K562 (cell line): Measurements from ENCODE around the gene AGO3. TPM values are rescaled to one million over a fixed set of nuclear protein-coding genes. Genes with fewer than 3 reads are reported as not detected.

Experiments used
- ATAC-seq: fragments of 200-7000 bp; cut with Tn5 transposase; 3 replicates; pipeline ENCODE4 v1.9.1; 2020; ENCODE audit warnings: moderate library complexity
- BruUV-seq: library from RNA; stranded (reverse); fragments of 400-500 nt; replicated peaks from 2 replicates; lab custom pipeline; 2021; lab: Mats Ljungman, UMichigan
- CTCF ChIA-PET: fragments of 300-600 bp; formaldehyde crosslinking; extraction: SDS; loops from one replicate; lab custom pipeline; 2021; ENCODE audit warnings: low intra/inter-chr PET ratio; lab: Yijun Ruan, JAX
- POLR2A ChIA-PET: fragments of 300-600, 350-650 bp; sonication (Branson Sonifier 250); formaldehyde crosslinking; extraction: SDS; loops from one replicate; lab custom pipeline; 2021; ENCODE audit warnings: antibody characterized with exemption, inconsistent platforms; lab: Yijun Ruan, JAX
- DNase-seq, 4 experiments: peaks; one replicate each; pipeline versions ENCODE4 v3.0.0 to v3.0.0-alpha.2; 2011 to 2018; ENCODE audit warnings: low spot score in 3 of 4, mixed read lengths in 3 of 4; ENCODE audit errors: extremely low read depth in 1 of 4
- FAIRE-seq: peaks from 2 replicates; lab custom pipeline; 2011; peaks lifted over from hg19 to GRCh38; lab: Jason Lieb, UNC
- H2AFZ ChIP-seq: 2 replicates; pipeline ENCODE4 v1.6.0; 2011; ENCODE audit warnings: low read depth, low read length, control low read depth, inconsistent platforms
- H3K27ac ChIP-seq: fragments of 200-600 bp; 3 replicates; pipeline ENCODE4 v1.8.0; 2011; ENCODE audit warnings: low read depth, mild to moderate bottlenecking, control low read depth, inconsistent platforms, low read length, moderate library complexity, mixed read lengths; ENCODE audit errors: extremely low read depth
- H3K27me3 ChIP-seq, 2 experiments: fragments of 300-600 bp in 1 of 2; 2 replicates in 1 of 2; 3 replicates in 1 of 2; pipeline versions ENCODE4 v1.6.0 to v1.8.0; 2011; ENCODE audit warnings: inconsistent platforms in 2 of 2, low read length in 2 of 2, mild to moderate bottlenecking in 1 of 2, mixed read lengths in 1 of 2, moderate library complexity in 1 of 2; ENCODE audit not compliant: control insufficient read depth in 2 of 2, insufficient read depth in 2 of 2
- H3K36me3 ChIP-seq: fragments of 300-600 bp; 3 replicates; pipeline ENCODE4 v1.8.0; 2011; ENCODE audit warnings: mild to moderate bottlenecking, low read length, inconsistent platforms; ENCODE audit not compliant: control insufficient read depth, insufficient read depth
- H3K4me1 ChIP-seq, 2 experiments: fragments of 200-600 bp in 1 of 2; replicated peaks in 1 of 2; 2 replicates in 1 of 2; 3 replicates in 1 of 2; pipeline versions ENCODE4 v1.5.1 to v1.8.0; 2011; ENCODE audit warnings: inconsistent platforms in 2 of 2, low read length in 2 of 2, mild to moderate bottlenecking in 1 of 2, mixed read lengths in 1 of 2, moderate library complexity in 1 of 2; ENCODE audit not compliant: control insufficient read depth in 2 of 2, insufficient read depth in 2 of 2
- H3K4me2 ChIP-seq: 2 replicates; pipeline ENCODE4 v1.6.1; 2011; ENCODE audit warnings: low read length, control low read depth, inconsistent platforms, mixed read lengths; ENCODE audit not compliant: insufficient read depth
- H3K4me3 ChIP-seq: fragments of 200-600 bp; sonication (generic), shearing (Covaris generic); 2 replicates; pipeline ENCODE4 v1.5.1; 2016; ENCODE audit warnings: control low read depth, inconsistent platforms
- H3K79me2 ChIP-seq: fragments of 200-600 bp; 3 replicates; pipeline ENCODE4 v1.8.0; 2011; ENCODE audit warnings: low read length, inconsistent platforms; ENCODE audit not compliant: control insufficient read depth, insufficient read depth
- H3K9ac ChIP-seq, 2 experiments: 2 replicates each; pipeline versions ENCODE4 v1.6.0 to v1.6.1; 2011; ENCODE audit warnings: low read depth in 2 of 2, low read length in 2 of 2, control low read depth in 1 of 2, inconsistent platforms in 1 of 2, mild to moderate bottlenecking in 1 of 2, mixed read lengths in 1 of 2; ENCODE audit not compliant: insufficient read depth in 1 of 2
- H3K9me1 ChIP-seq: one replicate; pipeline ENCODE4 v1.6.0; 2011; ENCODE audit warnings: inconsistent platforms, mild to moderate bottlenecking, low read length, moderate library complexity; ENCODE audit not compliant: control insufficient read depth, insufficient read depth
- H3K9me3 ChIP-seq: replicated peaks from 2 replicates; pipeline ENCODE4 v1.5.1; 2011; ENCODE audit warnings: low read depth, low read length, inconsistent platforms; ENCODE audit not compliant: control insufficient read depth, insufficient read depth
- H4K20me1 ChIP-seq: replicated peaks from 2 replicates; pipeline ENCODE4 v1.6.1; 2011; ENCODE audit warnings: low read length, inconsistent platforms, mixed read lengths; ENCODE audit not compliant: control insufficient read depth, insufficient read depth
- BMI1 ChIP-seq: fragments of 150-350 bp; IDR thresholded peaks from 2 replicates; pipeline ENCODE4 v1.6.1; 2014; ENCODE audit warnings: low read length
- CTBP1 ChIP-seq: fragments of 450-650 bp; IDR thresholded peaks from 2 replicates; pipeline ENCODE4 v1.6.1; 2016; ENCODE audit warnings: borderline replicate concordance
- DACH1 ChIP-seq: fragments of 450-650 bp; IDR thresholded peaks from 2 replicates; pipeline ENCODE4 v1.6.1; 2018; ENCODE audit not compliant: partially characterized antibody
- ILK ChIP-seq: fragments of 450-650 bp; IDR thresholded peaks from 2 replicates; pipeline ENCODE4 v1.6.1; 2016; ENCODE audit warnings: missing genetic modification characterization, low read depth, mild to moderate bottlenecking, missing compliant biosample characterization, moderate library complexity, borderline replicate concordance
- JUN ChIP-seq, 2 experiments: sonication (generic) in 1 of 2; formaldehyde crosslinking in 1 of 2; IDR thresholded peaks; 2 replicates each; pipeline versions ENCODE4 v1.6.1 to v1.8.0; 2012 to 2022; ENCODE audit warnings: borderline replicate concordance in 2 of 2, mild to moderate bottlenecking in 2 of 2, improper control_type of control experiment in 1 of 2, low read depth in 1 of 2, low read length in 1 of 2, missing genetic modification reagents in 1 of 2
- NFIX ChIP-seq: fragments of 250-450 bp; sonication (Bioruptor Pico); IDR thresholded peaks from 2 replicates; pipeline ENCODE4 v1.4.0; 2020; ENCODE audit warnings: low read depth, mild to moderate bottlenecking, moderate library complexity
- POLR2AphosphoS5 ChIP-seq: IDR thresholded peaks from 2 replicates; pipeline ENCODE4 v1.6.1; 2011; ENCODE audit warnings: mild to moderate bottlenecking, low read depth, low read length, moderate library complexity; ENCODE audit not compliant: control insufficient read depth, insufficient read depth
- SMARCC2 ChIP-seq: fragments of 450-650 bp; IDR thresholded peaks from 2 replicates; pipeline ENCODE4 v1.6.1; 2017; ENCODE audit warnings: antibody characterized with exemption, moderate library complexity, mild to moderate bottlenecking, low read depth
- SRF ChIP-seq, 2 experiments: fragments of 250-450, 450-650 bp in 1 of 2; sonication (Bioruptor Pico) in 1 of 2; sonication (generic) in 1 of 2; formaldehyde crosslinking; IDR thresholded peaks; 2 replicates each; pipeline versions ENCODE4 v1.5.0 to v1.5.1; 2020 to 2022; ENCODE audit warnings: mild to moderate bottlenecking in 1 of 2, missing genetic modification reagents in 1 of 2
- STAG1 ChIP-seq: sonication (generic); formaldehyde crosslinking; IDR thresholded peaks from 2 replicates; pipeline ENCODE4 v1.5.0; 2020; ENCODE audit warnings: missing genetic modification reagents, borderline replicate concordance
- ZNF3 ChIP-seq: fragments of 250-450 bp; sonication (Bioruptor Pico); IDR thresholded peaks from 2 replicates; pipeline ENCODE4 v1.5.0; 2021; ENCODE audit warnings: mild to moderate bottlenecking, moderate library complexity
- ZNF717 ChIP-seq: fragments of 250-450 bp; sonication (Bioruptor Pico); IDR thresholded peaks from 2 replicates; pipeline ENCODE4 v1.5.0; 2021
- WGBS: fragments of 100-300 bp; shearing (Covaris generic); methylation state at CpG from one replicate; pipeline ENCODE4 v1.1.6; 2016; ENCODE audit warnings: low coverage, mixed read lengths; ENCODE audit not compliant: insufficient coverage; ENCODE audit errors: missing lambda C conversion rate; 5-methylcytosine and 5-hydroxymethylcytosine counted together
- in situ Hi-C: fragments of 300-500 bp; cut with MboI; formaldehyde crosslinking; loops from 4 replicates; pipeline ENCODE4 v1.15.0; 2018; ENCODE audit warnings: inconsistent platforms, mixed read lengths
- intact Hi-C: fragments of 100-400 bp; cut with micrococcal nuclease; formaldehyde crosslinking; loops from 2 replicates; pipeline ENCODE4 v1.14.2; 2022
- polyA plus RNA-seq, 8 experiments: library from polyadenylated mRNA; depleted of rRNA in 4 of 8; stranded (reverse) in 5 of 8; unstranded in 3 of 8; fragments of >200 nt; fragmentation: Nextera tagmentation in 2 of 8; fragmentation: Illumina TruSeq in 1 of 8; extraction: Ambion mirVana in 2 of 8; extraction: Trizol in 1 of 8; gene quantifications; 2 replicates each; pipeline versions ENCODE4 v1.2.1 to v1.2.3, GENCODE V29; 2011 to 2014; ENCODE audit warnings: inconsistent platforms in 1 of 8, missing spikeins in 1 of 8
- total RNA-seq, 7 experiments: library from RNA; depleted of rRNA in 6 of 7; stranded (reverse); fragments of >200 nt in 6 of 7; fragmentation: Illumina TruSeq in 2 of 7; extraction: Trizol in 2 of 7; gene quantifications; 2 replicates each; pipeline versions ENCODE4 v1.2.1 to v1.2.3, GENCODE V29; 2011 to 2021; ENCODE audit warnings: low replicate concordance in 1 of 7
- TF ChIP-seq, protein P1 (sequence below), 2 experiments: IDR thresholded peaks; 2 replicates each; pipeline ENCODE4 v1.6.1; 2011; ENCODE audit warnings: borderline replicate concordance in 1 of 2, control low read depth in 1 of 2, low read depth in 1 of 2, low read length in 1 of 2, mild to moderate bottlenecking in 1 of 2, mixed read lengths in 1 of 2, moderate library complexity in 1 of 2; ENCODE audit not compliant: insufficient read depth in 1 of 2, insufficient read length in 1 of 2, poor library complexity in 1 of 2, severe bottlenecking in 1 of 2; ENCODE audit errors: extremely low read depth in 1 of 2

AGO3 gene
- total and polyA plus RNA-seq, 9 of the 15 experiments (the other 6 are each of a cell fraction or from before 2014, with no cell fraction given) = 4.5 to 41.5 (median 22.7) TPM

DNA sequence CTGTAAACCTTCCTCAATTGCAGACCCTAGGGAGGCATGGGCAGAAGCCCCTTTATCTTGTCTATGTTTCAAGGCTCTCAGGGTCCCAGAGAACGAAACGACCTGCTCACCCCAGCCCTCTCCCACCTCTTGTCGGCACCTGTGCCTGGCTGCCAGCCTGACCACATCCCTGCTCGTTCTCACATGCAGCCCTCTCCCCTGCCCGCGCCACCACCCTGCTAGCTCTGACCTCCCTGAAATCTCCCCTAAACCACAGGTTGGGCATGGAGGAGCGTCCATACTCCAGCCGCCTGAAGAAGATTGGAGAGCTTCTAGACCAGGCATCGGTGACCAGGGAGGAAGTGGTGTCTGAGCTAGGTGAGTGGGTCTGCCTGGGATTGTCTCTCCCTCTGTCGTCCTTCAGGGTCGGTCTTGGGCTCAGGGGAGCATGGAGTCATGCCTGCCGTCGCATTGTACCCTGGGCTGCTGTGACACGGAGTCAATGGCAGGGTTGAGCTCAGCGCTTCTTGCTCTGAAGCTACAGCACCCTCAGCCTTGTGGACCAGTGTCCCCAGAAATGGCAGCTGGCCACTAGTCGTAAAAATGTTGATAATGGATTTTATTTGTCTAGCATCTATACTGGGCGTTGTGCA, 161.4 kb downstream of the AGO3 start:
- H3K27me3 ChIP-seq = no peaks in the 10 kb centered on the region
- no peak overlapping the region for H2AFZ ChIP-seq
- intact Hi-C loops = no loop called here
- H4K20me1 ChIP-seq = no peaks in the 10 kb centered on the region
- ChIA-PET CTCF (no interaction called here), POLR2A (interaction anchor here (0.6 to 1.2 kb wide), 7 partner anchors 15 to 277 kb away, joined by 3 to 4 read pairs (median 4); no protein-coding TSS in a partner anchor)
- whole genome bisulfite sequencing = 90% methylated on average over 17 of the region's 17 CpGs
- no TSS peak for BruUV-seq
- H3K27ac ChIP-seq = no peak overlapping the region
- peaks cover 9% of the 10 kb centered on the region for H3K9me1 ChIP-seq
- H3K36me3 ChIP-seq = peaks cover 62% of the 10 kb centered on the region; the same call in 2 of the 3 replicates
- no peak overlapping the region; a peak in 1 of 4 replicates for H3K9ac ChIP-seq
- peaks cover 21% of the 10 kb centered on the region for H3K79me2 ChIP-seq
- ATAC-seq (no peak), DNase-seq (no peak), FAIRE-seq (no peak)
- in situ Hi-C loops = loop anchor here (5.0 kb wide), 1 partner anchor 95 kb away; no protein-coding TSS in a partner anchor
- no peaks in the 10 kb centered on the region for H3K9me3 ChIP-seq
- no peak overlapping the region for H3K4me2 ChIP-seq
- peaks cover 15 to 32% of the 10 kb centered on the region in 2 experiments; a peak in 4 of 5 replicates for H3K4me1 ChIP-seq
- no peak overlapping the region for H3K4me3 ChIP-seq
- no peak for TF ChIP-seq POLR2AphosphoS5
- TF ChIP-seq JUN (IDR thresholded peaks at IDR 0.05; ENCODE audit: borderline replicate concordance, low read depth, low read length) = no peak
- TF ChIP-seq JUN (CRISPR knock-in tag; IDR thresholded peaks at IDR 0.05; ENCODE audit: borderline replicate concordance) = no peak
- no peak for TF ChIP-seq SRF (CRISPR knock-in tag; IDR thresholded peaks at IDR 0.05)
- TF ChIP-seq STAG1 (CRISPR knock-in tag) = no peak
- TF ChIP-seq SMARCC2 = no peak
- no peak for TF ChIP-seq DACH1
- no peak for TF ChIP-seq ILK (tag)
- no peak for TF ChIP-seq NFIX (CRISPR knock-in tag)
- TF ChIP-seq, protein P1, sequence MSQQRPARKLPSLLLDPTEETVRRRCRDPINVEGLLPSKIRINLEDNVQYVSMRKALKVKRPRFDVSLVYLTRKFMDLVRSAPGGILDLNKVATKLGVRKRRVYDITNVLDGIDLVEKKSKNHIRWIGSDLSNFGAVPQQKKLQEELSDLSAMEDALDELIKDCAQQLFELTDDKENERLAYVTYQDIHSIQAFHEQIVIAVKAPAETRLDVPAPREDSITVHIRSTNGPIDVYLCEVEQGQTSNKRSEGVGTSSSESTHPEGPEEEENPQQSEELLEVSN (IDR thresholded peaks at IDR 0.05; ENCODE audit: borderline replicate concordance in 1 of 2, extremely low read depth in 1 of 2, insufficient read depth in 1 of 2, insufficient read length in 1 of 2, low read depth in 1 of 2, low read length in 1 of 2, poor library complexity in 1 of 2, severe bottlenecking in 1 of 2) = no peak
- no peak for TF ChIP-seq BMI1
- no peak for TF ChIP-seq CTBP1
- TF ChIP-seq ZNF3 (CRISPR knock-in tag) = no peak
- no peak for TF ChIP-seq ZNF717 (CRISPR knock-in tag)
